Measurements from ENCODE around the gene ANKRD28.

GRCh38 chr3:15635121-15635661 is 162.6 kb downstream of the ANKRD28 start:
- TF ChIP-seq CTCF (conservative IDR thresholded peaks at IDR 0.05) (no peak), EZH2 (IDR thresholded peaks at IDR 0.05; ENCODE audit: low read depth) (no peak)
